ENCODE results near the gene AARS2. TPM values are rescaled to one million over a fixed set of nuclear protein-coding genes. Genes with fewer than 3 reads are reported as not detected.

AARS2 gene
- total RNA-seq, 2 donors from 2014 or later = 9.6 to 17.8 TPM

- H3K9me3 ChIP-seq = no peaks in the 10 kb centered on the region
- H3K27me3 ChIP-seq = peaks cover 0 to 13% of the 10 kb centered on the region in 2 donors
- peaks cover 0 to 12% of the 10 kb centered on the region in 2 donors for H3K36me3 ChIP-seq (replicated peaks in 1 of 2; ENCODE audit: insufficient read depth in 1 of 2, low read depth in 2 of 2)
- 0 to 3% methylated on average over 6 to 80 of the region's 86 CpGs for WGBS, 2 donors
- TF ChIP-seq POLR2A (IDR thresholded peaks at IDR 0.05) (peak in 1 of 3 donors; percentile 7), CTCF (IDR thresholded peaks at IDR 0.05) (no peak)
- ATAC-seq (peak; percentile 67), DNase-seq (peak in 2 of 4 donors; percentile 16 to 49)
- H3K4me3 ChIP-seq = no peak overlapping the region
- peaks cover 17% of the 10 kb centered on the region for H3K4me1 ChIP-seq
- intact Hi-C loops (cut with DNase I) = no loop called here
- no peak overlapping the region for H3K27ac ChIP-seq
These were observed 15.8 kb downstream of the AARS2 start for GRCh38 chr6:44297063-44298038.

- H3K4me3 ChIP-seq = no peak overlapping the region
- DNase-seq = no peak
- no peaks in the 10 kb centered on the region for H3K9me3 ChIP-seq
- H3K4me1 ChIP-seq = peaks cover 18% of the 10 kb centered on the region
- no peak for ATAC-seq
- TF ChIP-seq CTCF (IDR thresholded peaks at IDR 0.05) (no peak), POLR2A (IDR thresholded peaks at IDR 0.05) (no peak)
- 29 to 48% methylated on average over 3 to 7 of the region's 7 CpGs for WGBS, 2 donors
- H3K27ac ChIP-seq = no peak overlapping the region
- intact Hi-C loops (cut with DNase I) = no loop called here
- peaks cover 0 to under 1% of the 10 kb centered on the region in 2 donors for H3K36me3 ChIP-seq (replicated peaks in 1 of 2; ENCODE audit: insufficient read depth in 1 of 2, low read depth in 2 of 2)
- peaks cover 0 to 13% of the 10 kb centered on the region in 2 donors for H3K27me3 ChIP-seq
These were observed 18.0 kb downstream of the AARS2 start for GRCh38 chr6:44294832-44295791.

- ATAC-seq (no peak), DNase-seq (no peak)
- Histone ChIP-seq H3K4me3 (no peak overlapping the region), H3K9me3 (no peaks in the 10 kb centered on the region), H3K27ac (no peak overlapping the region), H3K27me3 (peaks cover 0 to 13% of the 10 kb centered on the region in 2 donors), H3K36me3 (replicated peaks in 1 of 2; ENCODE audit: insufficient read depth in 1 of 2, low read depth in 2 of 2) (no peaks in the 10 kb centered on the region), H3K4me1 (peaks cover 20% of the 10 kb centered on the region)
- WGBS, 2 donors = 57 to 69% methylated on average over 4 of the region's 4 CpGs
- no peak for TF ChIP-seq CTCF (IDR thresholded peaks at IDR 0.05)
- TF ChIP-seq POLR2A (IDR thresholded peaks at IDR 0.05) = no peak
- intact Hi-C loops (cut with DNase I) = no loop called here
These were observed 20.3 kb downstream of the AARS2 start for GRCh38 chr6:44292661-44293365.

GRCh38 chr6:44291841-44292240 is 21.3 kb downstream of the AARS2 start:
- no peak for TF ChIP-seq CTCF (IDR thresholded peaks at IDR 0.05)
- TF ChIP-seq POLR2A (IDR thresholded peaks at IDR 0.05) = no peak
- no peak overlapping the region for H3K4me3 ChIP-seq
- H3K36me3 ChIP-seq (replicated peaks in 1 of 2; ENCODE audit: insufficient read depth in 1 of 2, low read depth in 2 of 2) = no peaks in the 10 kb centered on the region
- H3K27ac ChIP-seq = no peak overlapping the region
- no peak for DNase-seq
- ATAC-seq = no peak
- peaks cover 0 to 7% of the 10 kb centered on the region in 2 donors for H3K27me3 ChIP-seq
- intact Hi-C loops (cut with DNase I) = no loop called here
- H3K4me1 ChIP-seq = peaks cover 10% of the 10 kb centered on the region
- 58 to 62% methylated on average over 4 of the region's 4 CpGs for WGBS, 2 donors
- no peaks in the 10 kb centered on the region for H3K9me3 ChIP-seq

Data from body of pancreas (tissue), 4 donors.